Sigmoid colon (tissue), 4 donors: Measurements from ENCODE around the gene PHKB.

ENCODE experiments used
- CTCF ChIP-seq, 4 experiments: fragments of 450-650 bp in 3 of 4; fragments of 200-600 bp in 1 of 4; IDR thresholded peaks; one replicate each; pipeline ENCODE4 v1.5.1; 2016 to 2019; ENCODE audit warnings: antibody characterized with exemption in 4 of 4, mild to moderate bottlenecking in 3 of 4, moderate library complexity in 2 of 4
- EP300 ChIP-seq, 4 donors: sonication (generic); formaldehyde crosslinking; IDR thresholded peaks; one replicate each; pipeline ENCODE4 v1.6.1; 2017; ENCODE audit warnings: antibody characterized with exemption in 4 of 4
- POLR2A ChIP-seq, 2 donors: fragments of 450-650 bp; IDR thresholded peaks; one replicate each; pipeline ENCODE4 v1.6.1; 2016; ENCODE audit warnings: antibody characterized with exemption in 2 of 2, mild to moderate bottlenecking in 2 of 2, moderate library complexity in 2 of 2
- POLR2AphosphoS5 ChIP-seq, 4 donors: sonication (generic); formaldehyde crosslinking; IDR thresholded peaks; one replicate each; pipeline ENCODE4 v1.6.1; 2017; ENCODE audit warnings: antibody characterized with exemption in 4 of 4

GRCh38 chr16:47687694-47688093, 226.6 kb downstream of the PHKB start:
- TF ChIP-seq CTCF (IDR thresholded peaks at IDR 0.05): no peak
- TF ChIP-seq EP300 (IDR thresholded peaks at IDR 0.05): no peak
- TF ChIP-seq POLR2AphosphoS5 (IDR thresholded peaks at IDR 0.05): no peak
- TF ChIP-seq POLR2A (IDR thresholded peaks at IDR 0.05): no peak
